GM19438 (cell line): ENCODE data around the gene PTGES3L.
"Not testable (repeated sequence)": the region's sequence is repeated elsewhere in the genome, so short reads cannot be mapped to it uniquely, and the experiment has no call there.

ENCODE experiments used
- ATAC-seq: cut with Tn5 transposase; IDR thresholded peaks from one replicate; pipeline ENCODE4 v1.9.1; 2021; ENCODE audit warnings: low read depth; ENCODE audit not compliant: unreplicated experiment

PTGES3L gene

DNA sequence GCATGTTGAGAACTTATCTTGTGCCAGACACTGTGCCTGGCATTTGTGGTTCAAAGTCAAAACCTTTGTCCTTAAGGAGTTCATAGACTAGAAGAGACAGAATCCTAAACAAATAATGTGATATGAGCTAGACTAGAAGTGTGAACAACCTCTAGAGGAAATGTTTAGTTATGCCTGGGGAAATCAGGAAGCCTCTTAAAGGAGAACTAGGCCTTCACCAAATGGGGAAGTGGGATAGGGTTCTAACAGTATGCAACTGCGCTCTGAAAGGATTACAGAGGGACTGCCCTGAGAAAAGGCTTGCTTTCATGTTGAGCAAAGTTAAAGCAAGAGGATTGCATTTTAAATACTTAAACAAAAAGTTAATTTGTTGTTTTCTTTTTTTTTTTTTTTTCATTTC, 5.3 kb upstream of the PTGES3L start:
- ATAC-seq = no peak

DNA sequence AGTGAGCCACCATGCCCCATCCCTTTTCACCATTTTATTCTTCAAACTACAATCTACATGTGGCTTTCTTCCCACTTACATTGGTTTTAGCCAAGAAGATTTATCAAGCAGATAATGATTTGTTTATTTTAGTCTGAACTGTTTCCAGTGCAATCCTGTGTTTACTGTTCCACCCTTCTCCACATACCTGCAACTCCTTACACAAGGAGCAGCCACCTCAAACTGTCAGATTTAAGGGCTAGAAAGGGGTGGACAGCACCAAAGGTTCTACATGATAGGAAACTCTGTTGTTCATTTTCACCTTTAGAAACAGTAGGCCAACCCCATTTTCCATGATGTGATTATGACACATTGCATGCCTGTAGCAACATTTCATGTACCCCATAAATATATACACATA, 2.4 kb upstream of the PTGES3L start:
- no peak for ATAC-seq

DNA sequence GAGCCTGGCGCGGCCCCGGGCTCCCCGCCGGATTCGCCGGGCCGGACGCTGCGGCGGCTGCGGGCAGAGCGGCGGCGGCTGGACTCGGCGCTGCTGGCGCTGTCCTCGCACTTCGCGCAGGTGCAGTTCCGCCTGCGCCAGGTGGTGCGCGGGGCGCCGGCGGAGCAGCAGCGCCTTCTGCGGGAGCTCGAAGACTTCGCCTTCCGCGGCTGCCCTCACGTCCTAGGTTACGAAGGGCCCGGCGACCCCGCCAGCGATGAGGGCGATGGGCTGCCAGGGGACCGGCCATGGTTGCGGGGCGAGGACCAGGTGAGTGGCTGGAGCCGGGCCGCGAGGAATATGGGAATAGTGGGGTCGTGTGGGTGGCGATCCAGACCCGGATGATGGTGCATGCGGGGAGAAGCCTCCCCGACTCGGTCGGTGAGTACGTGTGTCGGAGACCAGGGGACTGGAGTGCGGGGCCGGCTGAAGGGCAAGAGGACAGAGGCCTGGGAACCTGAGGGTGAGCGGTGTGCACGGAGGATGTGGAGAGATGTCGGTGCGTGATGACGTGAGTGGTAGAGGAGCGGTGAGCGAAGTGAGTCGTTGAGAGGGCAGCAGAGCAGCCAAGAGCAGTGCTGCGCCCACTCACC, 1.0 kb upstream of the PTGES3L start:
- ATAC-seq = peak; percentile 37

DNA sequence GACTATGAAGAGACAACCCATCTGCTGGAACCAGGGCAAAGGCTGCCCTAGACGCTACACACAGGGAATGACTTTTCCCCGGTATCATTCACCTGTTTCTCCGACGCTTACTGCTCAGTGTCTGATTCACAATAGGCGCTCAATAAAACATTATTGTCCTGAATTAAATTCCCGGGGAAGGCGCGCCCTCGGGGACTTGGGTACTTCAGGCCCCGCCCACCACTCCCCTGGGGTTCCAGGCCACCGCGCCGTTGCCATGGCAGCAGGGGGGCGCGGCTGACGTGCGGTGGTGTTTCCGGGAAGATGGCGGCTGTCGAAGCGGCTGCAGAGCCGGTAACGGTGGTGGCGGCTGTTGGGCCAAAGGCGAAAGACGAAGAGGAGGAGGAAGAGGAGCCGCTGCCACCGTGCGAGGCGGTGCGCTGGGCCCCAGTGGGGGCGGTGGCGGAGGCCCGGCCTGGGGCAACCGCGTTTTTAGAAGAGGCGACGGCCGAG, 440 bp upstream of the PTGES3L start, which contains the start of gene RUNDC1:
Gene RUNDC1, plus strand, starts transcription at position 292 of the 492 bp plus-strand sequence. Its CDS starts 12 bp downstream, at position 304.
- peak; percentile 56 for ATAC-seq

DNA sequence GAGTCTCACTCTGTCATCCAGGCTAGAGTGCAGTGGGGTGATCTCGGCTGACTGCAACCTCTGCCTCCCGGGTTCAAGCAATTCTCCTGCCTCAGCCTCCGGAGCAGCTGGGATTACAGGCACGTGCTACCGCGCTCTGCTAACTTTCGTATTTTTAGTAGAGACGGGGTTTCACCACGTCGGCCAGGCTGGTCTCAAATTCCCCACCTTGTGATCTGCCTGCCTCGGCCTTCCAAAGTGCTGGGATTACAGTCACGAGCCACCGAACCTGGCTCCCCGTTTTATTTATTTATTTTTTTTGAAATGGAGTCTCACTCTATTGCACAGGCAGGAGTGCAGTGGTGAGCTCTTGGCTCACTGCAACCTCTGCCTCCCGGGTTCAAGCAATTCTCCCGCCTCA, 4.2 kb downstream of the PTGES3L start:
- not testable (repeated sequence) for ATAC-seq

DNA sequence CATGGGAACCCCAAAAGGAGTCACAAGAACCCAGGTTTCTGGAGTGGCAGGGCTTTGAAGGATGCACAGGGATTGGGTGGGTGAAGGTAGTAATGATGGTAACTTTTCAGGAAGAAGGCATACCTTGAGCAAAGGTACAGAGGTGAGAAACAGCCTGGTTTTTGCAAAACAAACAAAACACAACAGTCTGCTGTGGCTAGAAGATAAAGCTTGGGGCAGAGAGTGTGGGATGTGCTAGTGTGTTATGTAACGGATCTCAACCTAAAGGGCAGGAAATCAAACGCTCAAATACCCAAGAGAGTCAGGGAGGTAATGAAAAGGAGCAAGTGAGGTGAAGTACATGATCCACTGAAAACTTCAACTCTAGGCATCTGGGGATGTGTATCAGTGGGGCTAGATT, 4.6 kb downstream of the PTGES3L start:
- no peak for ATAC-seq

DNA sequence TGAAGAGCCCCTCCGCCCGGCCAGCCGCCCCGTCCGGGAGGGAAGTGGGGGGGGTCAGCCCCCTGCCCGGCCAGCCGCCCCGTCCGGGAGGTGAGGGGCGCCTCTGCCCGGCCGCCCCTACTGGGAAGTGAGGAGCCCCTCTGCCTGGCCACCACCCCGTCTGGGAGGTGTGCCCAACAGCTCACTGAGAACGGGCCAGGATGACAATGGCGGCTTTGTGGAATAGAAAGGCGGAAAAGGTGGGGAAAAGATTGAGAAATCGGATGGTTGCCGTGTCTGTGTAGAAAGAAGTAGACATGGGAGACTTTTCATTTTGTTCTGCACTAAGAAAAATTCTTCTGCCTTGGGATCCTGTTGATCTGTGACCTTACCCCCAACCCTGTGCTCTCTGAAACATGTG, 6.6 kb downstream of the PTGES3L start:
- not testable (repeated sequence) for ATAC-seq

DNA sequence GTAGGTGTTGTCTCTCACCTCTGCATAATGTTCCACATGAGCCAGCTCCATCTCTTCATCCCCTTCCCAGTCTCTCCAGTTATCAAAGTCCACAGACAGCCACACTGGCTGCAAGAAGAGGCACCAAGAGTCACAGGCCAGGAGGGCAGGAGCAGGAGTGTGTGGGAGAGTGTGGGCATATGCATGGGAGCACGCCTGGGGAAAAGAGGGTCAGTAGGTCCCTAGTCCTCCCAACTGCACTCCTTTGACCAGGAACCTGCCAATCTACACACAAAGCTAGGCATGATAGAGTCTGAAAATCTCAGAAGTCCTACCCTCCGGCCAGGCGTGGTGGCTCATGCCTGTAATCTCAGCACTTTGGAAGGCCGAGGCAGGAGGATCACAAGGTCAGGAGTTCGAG, 8.3 kb downstream of the PTGES3L start:
- ATAC-seq = no peak

DNA sequence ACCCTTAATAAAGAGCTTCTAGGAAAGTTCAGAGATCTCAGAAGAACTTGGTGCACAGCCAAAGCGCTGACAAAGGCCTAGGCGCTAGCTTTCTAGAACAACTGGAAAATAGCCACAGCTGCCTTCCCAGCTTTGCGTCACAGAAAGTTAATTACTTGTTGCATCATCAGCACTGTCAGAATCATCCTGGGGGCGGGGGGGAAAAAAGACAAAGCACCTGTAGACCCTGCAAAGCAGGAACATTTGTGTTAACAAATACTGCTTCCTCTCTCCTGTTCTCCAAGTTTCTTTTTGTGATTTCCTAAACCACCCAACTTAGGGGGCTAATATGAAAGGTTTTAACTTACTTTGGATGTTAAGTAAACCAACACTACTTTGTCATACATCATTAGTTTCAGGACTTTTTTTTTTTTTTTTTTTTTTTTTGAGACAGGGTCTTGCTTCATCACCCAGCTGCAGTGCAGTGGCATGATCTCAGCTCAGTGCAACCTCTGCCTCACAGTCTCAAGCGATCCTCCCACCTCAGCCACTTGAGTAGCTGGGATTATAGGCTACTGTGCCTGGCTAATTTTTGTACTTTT, 10.8 kb downstream of the PTGES3L start:
- no peak for ATAC-seq

DNA sequence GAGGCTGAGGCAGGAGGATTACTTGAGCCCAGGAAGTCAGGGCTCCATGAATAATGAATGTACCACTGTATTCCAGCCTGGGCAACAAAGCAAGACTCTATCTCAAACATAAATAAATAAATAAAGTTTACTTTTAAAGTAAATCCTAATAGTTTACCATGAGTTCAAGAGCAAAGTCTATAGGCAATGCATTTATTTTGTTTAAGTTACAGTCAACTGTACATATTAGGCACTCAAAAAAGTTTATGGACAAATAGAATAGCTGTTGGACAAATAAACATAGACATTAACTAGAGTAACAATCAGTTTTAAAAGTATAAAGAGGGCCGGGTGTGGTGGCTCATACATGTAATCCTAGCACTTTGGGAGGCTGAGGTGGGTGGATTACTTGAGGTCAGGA, 12.0 kb downstream of the PTGES3L start:
- no peak for ATAC-seq

DNA sequence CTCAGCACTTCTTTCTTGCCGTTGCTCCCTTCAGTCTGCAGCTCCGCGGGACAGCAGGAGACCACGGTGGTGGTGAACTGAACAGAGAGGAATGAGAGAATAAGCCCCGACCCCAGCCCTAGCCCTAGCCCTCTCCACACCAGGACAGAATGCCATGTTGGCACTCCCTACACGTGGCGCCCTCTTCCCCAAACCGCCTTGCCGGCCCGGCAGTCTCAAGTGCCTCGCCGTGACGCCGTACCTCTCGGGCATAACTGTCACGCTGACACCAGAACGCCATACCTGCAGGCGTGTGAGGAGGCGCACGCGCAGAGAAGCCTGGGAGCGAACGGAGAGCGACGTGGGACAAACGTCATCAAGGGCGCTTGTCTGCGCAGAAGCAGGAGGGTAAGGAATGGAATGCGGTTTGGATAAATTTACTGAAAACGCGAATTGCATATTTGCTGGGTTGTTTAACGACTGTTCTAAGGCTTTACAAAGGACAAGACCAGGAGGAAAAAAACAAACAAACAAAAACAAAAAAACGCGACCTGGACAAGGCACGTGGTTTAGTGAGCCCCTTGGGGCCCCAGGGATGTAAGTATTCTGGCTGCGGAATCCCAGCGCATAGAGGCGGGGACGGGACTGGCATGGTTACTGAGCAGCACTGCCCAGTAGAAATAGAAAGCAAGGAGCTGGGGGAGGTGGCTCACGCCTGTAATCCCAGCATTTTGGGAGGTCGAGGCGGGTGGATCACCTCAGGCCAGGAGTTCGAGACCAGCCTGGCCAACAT, 15.5 kb downstream of the PTGES3L start, which contains the start of gene AARSD1:
Gene AARSD1, minus strand, starts transcription at position 294 of the 772 bp plus-strand sequence. Its CDS starts 14 bp downstream, at position 280.
- peak; percentile 64 for ATAC-seq

DNA sequence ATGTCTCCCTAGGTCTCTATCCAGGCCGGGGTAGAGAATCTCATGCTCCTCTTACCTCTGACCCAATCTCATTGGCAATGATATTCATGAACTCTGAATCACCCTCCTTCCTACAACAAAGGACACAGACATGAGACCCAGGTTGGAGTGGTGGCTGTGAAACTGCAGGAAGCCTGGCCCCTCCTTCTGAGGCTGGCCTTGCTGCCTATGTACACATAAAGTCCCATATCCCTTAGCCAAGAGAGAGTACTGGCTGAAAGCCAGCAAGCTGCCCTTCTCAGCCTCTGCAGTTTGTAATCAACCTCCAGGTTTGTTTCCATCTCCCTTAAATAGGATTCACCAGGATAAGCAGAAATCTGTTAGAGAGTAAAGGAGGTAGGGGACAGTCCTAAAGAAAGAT, 26.2 kb downstream of the PTGES3L start:
- ATAC-seq = no peak

DNA sequence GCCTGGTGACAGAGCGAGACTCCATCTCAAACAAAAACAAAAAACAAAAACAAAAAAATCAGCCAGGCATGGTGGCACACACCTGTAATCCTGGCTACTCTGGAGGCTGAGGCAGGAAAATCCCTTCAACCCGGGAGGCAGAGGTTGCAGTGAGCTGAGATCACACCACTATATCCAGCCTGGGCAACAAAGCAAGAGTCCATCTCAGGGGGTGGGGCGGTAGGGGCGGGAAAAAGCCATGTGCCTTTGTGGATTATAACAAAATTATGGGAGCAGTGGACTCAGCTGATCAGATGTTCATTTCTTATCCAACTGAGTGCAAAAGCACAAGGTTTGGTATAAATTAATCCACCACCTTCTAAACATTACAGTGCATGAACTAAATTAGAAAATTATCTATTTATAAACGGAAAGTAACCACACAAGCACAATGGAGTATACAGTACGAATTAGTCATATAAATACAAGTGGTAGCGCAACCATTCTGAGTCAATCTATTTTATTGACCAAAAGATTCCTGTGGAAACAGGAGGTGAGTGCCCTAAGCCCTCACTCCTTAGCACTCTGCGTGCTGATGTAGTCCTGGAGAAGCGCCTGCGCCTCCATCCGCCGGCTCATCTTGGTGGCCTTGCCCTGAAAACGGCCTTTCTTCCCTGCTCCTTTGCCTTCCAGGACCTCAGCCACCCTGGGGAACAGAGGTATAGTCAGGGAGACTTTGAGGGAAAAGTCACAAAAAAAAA, 29.7 kb downstream of the PTGES3L start:
- ATAC-seq = no peak

DNA sequence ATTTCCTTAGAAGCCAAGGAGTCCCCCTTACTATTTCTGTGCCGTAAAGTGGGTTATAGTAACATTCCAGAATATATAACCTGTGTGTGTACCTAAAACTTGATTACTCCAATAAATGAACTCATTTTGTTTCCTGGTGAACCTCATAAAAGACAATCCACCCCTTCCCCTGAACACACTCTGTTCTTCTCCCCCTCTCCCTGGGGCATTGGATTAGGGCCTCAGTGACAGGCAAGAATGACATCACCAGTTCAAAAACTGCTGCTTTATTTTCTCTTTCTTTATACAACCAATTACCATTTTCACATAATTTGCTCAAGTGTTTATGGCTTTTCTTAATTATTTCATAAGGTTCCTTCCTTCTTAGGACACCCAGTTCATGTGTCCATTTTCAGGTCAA, 33.1 kb downstream of the PTGES3L start:
- ATAC-seq = no peak

DNA sequence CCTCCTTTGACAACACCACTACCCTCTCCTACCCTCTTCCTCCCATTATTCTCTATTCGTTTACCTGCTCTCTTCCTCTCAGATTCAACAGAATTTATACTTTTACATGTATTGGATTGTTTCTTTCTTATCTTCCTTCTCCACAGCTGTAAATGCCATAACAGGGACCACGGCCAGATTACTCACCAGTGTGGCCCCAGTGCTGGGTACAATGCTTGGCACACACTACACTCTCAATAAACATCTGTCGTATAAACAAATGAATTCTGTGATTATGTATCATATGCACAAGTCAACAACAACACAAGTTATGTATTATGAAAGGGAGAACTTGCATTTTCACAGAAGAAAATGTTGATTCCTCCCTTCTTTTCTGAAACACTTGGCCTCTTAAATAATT, 35.7 kb downstream of the PTGES3L start:
- ATAC-seq = no peak

DNA sequence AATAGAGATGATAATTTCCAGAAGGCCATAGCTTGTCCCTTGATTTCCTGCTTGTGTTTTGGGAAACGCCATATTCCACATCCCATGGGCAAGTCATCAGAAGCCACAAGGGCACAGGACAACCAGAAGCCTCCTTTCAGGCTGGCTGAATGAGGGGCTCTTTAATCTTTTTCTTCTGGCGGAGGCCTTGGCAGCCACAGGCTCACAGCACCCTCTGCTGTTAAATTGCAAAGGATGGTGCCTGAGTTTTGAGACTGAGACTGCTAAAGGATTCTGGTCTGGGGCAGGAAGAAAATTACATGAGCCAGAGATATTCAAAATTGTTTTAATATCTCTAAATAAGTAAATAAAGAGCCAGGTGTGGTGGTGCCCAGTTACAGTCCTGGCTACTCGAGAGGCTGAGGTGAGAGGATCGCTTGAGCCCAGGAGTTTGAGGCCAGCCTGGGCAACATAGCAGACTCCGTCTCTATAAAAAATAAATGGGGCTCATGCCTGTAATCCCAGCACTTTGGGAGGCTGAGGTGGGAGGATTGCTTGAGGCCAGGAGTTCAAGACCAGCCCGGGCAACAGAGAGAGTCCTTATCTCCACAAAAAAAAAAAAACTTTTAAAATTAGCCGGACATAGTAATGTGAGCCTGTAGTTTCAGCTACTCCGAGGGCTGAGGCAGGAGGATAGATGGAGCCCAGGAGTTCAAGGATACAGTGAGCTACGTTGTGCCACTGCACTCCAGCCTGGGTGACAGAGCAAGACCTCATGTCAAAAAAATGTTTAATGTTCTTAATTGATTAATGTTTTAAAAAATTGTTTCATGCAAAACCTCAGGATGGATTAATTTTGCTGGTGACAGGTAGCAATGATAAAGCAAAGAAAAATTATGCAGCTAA, 41.9 kb downstream of the PTGES3L start:
- no peak for ATAC-seq

DNA sequence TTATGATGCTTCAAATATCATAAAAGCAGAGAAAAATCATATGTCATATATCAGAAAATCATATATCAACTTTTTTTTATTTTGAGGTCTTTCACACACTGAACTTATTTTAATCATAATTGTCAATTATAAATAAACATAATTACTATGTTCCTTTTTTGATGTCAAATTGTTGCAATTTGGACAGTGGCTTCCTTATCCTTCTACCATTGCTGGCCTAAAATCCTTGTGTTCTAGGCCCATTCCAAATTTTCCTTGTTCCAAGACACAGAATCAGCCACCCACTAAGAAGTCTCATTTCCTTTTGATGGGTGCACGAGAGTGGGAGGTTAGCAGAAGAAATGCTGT, 50.4 kb downstream of the PTGES3L start:
- no peak for ATAC-seq

DNA sequence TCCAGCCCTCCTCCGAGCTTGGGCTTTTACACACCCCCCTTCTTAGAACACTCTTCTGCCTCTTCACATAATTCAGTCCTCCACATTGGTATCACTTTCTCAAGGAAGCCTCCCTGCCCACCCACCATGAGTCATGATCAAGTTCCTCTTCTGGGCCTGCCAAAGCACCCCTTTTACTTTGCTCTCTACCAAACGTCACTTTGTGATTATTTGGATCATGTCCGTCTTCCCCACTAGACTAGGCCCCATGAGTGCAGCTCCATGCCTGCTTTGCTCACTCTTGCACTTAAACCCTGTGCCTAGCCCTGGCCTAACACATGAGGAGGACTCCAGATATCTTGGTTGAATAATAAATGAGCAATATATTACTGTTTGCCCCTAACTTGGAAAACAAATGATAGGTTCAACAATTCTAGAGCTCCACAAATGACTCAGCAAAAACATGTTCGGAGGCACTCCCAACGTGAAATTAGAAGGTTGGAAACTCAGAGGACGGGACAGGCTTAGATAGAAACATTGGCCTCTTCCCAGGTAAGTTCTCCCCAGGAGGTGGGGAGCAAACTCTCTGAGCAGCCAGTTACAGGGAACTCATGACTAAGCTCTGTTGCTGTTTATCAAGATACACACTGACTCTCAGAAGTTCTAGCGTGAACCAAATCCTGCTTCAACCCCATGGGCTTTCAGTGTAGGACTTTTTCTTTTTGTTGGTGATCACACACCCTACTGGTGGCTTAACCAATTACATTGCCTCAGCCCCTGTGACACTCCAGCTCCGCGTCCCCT, 51.0 kb downstream of the PTGES3L start:
- ATAC-seq = no peak

DNA sequence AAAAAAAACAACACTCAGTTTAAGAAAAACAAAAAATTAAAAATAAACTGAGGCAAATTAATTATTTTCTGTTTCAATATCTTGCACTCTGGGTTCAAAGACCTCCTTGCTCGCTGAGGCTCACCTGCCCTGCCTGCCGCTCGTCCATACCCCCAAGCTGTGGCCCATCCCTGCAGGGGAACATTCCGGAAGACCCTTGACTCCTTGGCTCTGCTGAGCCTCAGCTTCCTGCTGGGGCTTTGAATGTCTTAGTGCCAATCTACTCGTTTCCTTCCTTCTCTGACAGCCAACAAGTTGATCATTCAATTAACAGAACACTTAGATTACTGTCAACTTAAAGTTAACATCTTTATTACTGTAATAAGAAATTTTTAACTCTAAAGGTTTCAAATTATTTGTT, 55.0 kb downstream of the PTGES3L start:
- ATAC-seq = no peak
